Kidney epithelial cell (primary cell): ENCODE results near the gene UCHL5. TPM values are rescaled to one million over a fixed set of nuclear protein-coding genes. Genes with fewer than 3 reads are reported as not detected.

Source experiments
- DNase-seq: peaks from one replicate; pipeline ENCODE4 v3.0.0-alpha.2; 2010; ENCODE audit warnings: low read depth
- H3K27me3 ChIP-seq: 2 replicates; pipeline ENCODE4 v1.6.0; 2011; ENCODE audit warnings: low read length; ENCODE audit not compliant: control insufficient read depth, insufficient read depth
- H3K36me3 ChIP-seq: 2 replicates; pipeline ENCODE4 v1.5.1; 2011; ENCODE audit warnings: low read length; ENCODE audit not compliant: control insufficient read depth, insufficient read depth
- H3K4me3 ChIP-seq: 2 replicates; pipeline ENCODE4 v1.5.1; 2011; ENCODE audit warnings: low read depth, mild to moderate bottlenecking, control low read depth, low read length
- CTCF ChIP-seq: IDR thresholded peaks from 2 replicates; pipeline ENCODE4 v1.5.1; 2011; ENCODE audit warnings: mild to moderate bottlenecking, moderate library complexity, low read length, control low read depth, inconsistent platforms; ENCODE audit not compliant: insufficient read depth, poor library complexity, severe bottlenecking
- total RNA-seq: library from RNA; depleted of rRNA; stranded (reverse); fragments of >200 nt; gene quantifications from 2 replicates; pipeline ENCODE4 v1.2.3, GENCODE V29; 2015

UCHL5 gene
- total RNA-seq, 1 donor from 2014 or later: 32.2 TPM

GRCh38 chr1:192973202-192973601 is 86.0 kb downstream of the UCHL5 start:
- no peak for TF ChIP-seq CTCF
- no peak overlapping the region for H3K4me3 ChIP-seq
- no peaks in the 10 kb centered on the region for H3K27me3 ChIP-seq
- no peaks in the 10 kb centered on the region for H3K36me3 ChIP-seq
- DNase-seq: no peak

GRCh38 chr1:192969091-192969490 is 90.1 kb downstream of the UCHL5 start:
- DNase-seq: no peak
- no peaks in the 10 kb centered on the region for H3K27me3 ChIP-seq
- no peak for TF ChIP-seq CTCF
- no peak overlapping the region for H3K4me3 ChIP-seq
- no peaks in the 10 kb centered on the region for H3K36me3 ChIP-seq

GRCh38 chr1:192968323-192968722 is 90.8 kb downstream of the UCHL5 start:
- H3K27me3 ChIP-seq: no peaks in the 10 kb centered on the region
- no peak for TF ChIP-seq CTCF
- H3K36me3 ChIP-seq: no peaks in the 10 kb centered on the region
- H3K4me3 ChIP-seq: no peak overlapping the region
- no peak for DNase-seq

GRCh38 chr1:192967901-192968300 is 91.3 kb downstream of the UCHL5 start:
- no peaks in the 10 kb centered on the region for H3K27me3 ChIP-seq
- no peak for DNase-seq
- no peak overlapping the region for H3K4me3 ChIP-seq
- no peaks in the 10 kb centered on the region for H3K36me3 ChIP-seq
- no peak for TF ChIP-seq CTCF

- TF ChIP-seq CTCF: no peak
- Histone ChIP-seq H3K4me3 (no peak overlapping the region), H3K36me3 (no peaks in the 10 kb centered on the region), H3K27me3 (no peaks in the 10 kb centered on the region)
- DNase-seq: no peak
These were observed 91.8 kb downstream of the UCHL5 start for GRCh38 chr1:192967211-192967877.

- no peak overlapping the region for H3K4me3 ChIP-seq
- no peak for TF ChIP-seq CTCF
- H3K36me3 ChIP-seq: no peaks in the 10 kb centered on the region
- DNase-seq: no peak
- H3K27me3 ChIP-seq: no peaks in the 10 kb centered on the region
These were observed 93.1 kb downstream of the UCHL5 start for GRCh38 chr1:192966073-192966472.
